H9 (cell line): ENCODE measurements around the gene KRTAP5-7. TPM values are rescaled to one million over a fixed set of nuclear protein-coding genes. Genes with fewer than 3 reads are reported as not detected.

Experiments
- DNase-seq: peaks from one replicate; pipeline ENCODE4 v3.0.0-alpha.2; 2017
- H2AFZ ChIP-seq: one replicate; pipeline ENCODE4 v1.6.1; 2013; ENCODE audit warnings: mild to moderate bottlenecking, low read length, control low read depth, moderate library complexity
- H2AK5ac ChIP-seq: 2 replicates; pipeline ENCODE4 v1.6.1; 2013; ENCODE audit warnings: low read length, control low read depth, mixed read lengths; ENCODE audit not compliant: insufficient read length
- H2BK120ac ChIP-seq: one replicate; pipeline ENCODE4 v1.6.1; 2013; ENCODE audit warnings: low read depth, mild to moderate bottlenecking, low read length, control low read depth, inconsistent platforms; ENCODE audit not compliant: poor library complexity, severe bottlenecking
- H2BK12ac ChIP-seq: 2 replicates; pipeline ENCODE4 v1.6.1; 2013; ENCODE audit warnings: low read length, control low read depth, mixed read lengths, low read depth; ENCODE audit not compliant: insufficient read length
- H2BK15ac ChIP-seq: 2 replicates; pipeline ENCODE4 v1.6.1; 2013; ENCODE audit warnings: low read depth, low read length, control low read depth
- H2BK20ac ChIP-seq: one replicate; pipeline ENCODE4 v1.6.1; 2013; ENCODE audit warnings: low read depth, mild to moderate bottlenecking, low read length, control low read depth, inconsistent platforms; ENCODE audit not compliant: poor library complexity, severe bottlenecking
- H2BK5ac ChIP-seq: 2 replicates; pipeline ENCODE4 v1.6.1; 2013; ENCODE audit warnings: low read length, control low read depth, mixed read lengths; ENCODE audit not compliant: insufficient read length
- H3K14ac ChIP-seq: 2 replicates; pipeline ENCODE4 v1.6.1; 2013; ENCODE audit warnings: low read length, control low read depth; ENCODE audit not compliant: insufficient read depth
- H3K18ac ChIP-seq: 2 replicates; pipeline ENCODE4 v1.6.1; 2013; ENCODE audit warnings: low read depth, mild to moderate bottlenecking, mixed read lengths, low read length, control low read depth; ENCODE audit not compliant: insufficient read length
- H3K23ac ChIP-seq: 2 replicates; pipeline ENCODE4 v1.6.1; 2013; ENCODE audit warnings: low read length, control low read depth, mixed read lengths, low read depth; ENCODE audit not compliant: insufficient read length
- H3K23me2 ChIP-seq: 2 replicates; pipeline ENCODE4 v1.6.1; 2013; ENCODE audit warnings: low read depth, mild to moderate bottlenecking, mixed read lengths, low read length, control low read depth; ENCODE audit not compliant: insufficient read length, poor library complexity, severe bottlenecking
- H3K27ac ChIP-seq: 2 replicates; pipeline ENCODE4 v1.5.1; 2013; ENCODE audit warnings: low read length, control low read depth, mixed read lengths, low read depth; ENCODE audit not compliant: insufficient read length
- H3K27me3 ChIP-seq: 2 replicates; pipeline ENCODE4 v1.6.1; 2013; ENCODE audit warnings: low read length, control low read depth, inconsistent platforms; ENCODE audit not compliant: insufficient read depth
- H3K4ac ChIP-seq: 2 replicates; pipeline ENCODE4 v1.6.1; 2013; ENCODE audit warnings: low read depth, mild to moderate bottlenecking, control low read depth, inconsistent platforms, low read length, moderate library complexity
- H3K4me1 ChIP-seq: 2 replicates; pipeline ENCODE4 v1.6.1; 2013; ENCODE audit warnings: low read length, control low read depth, inconsistent platforms; ENCODE audit not compliant: insufficient read depth
- H3K4me2 ChIP-seq: 2 replicates; pipeline ENCODE4 v1.6.1; 2013; ENCODE audit warnings: low read length, control low read depth, mixed read lengths; ENCODE audit not compliant: insufficient read length, insufficient read depth
- H3K56ac ChIP-seq: 2 replicates; pipeline ENCODE4 v1.6.1; 2013; ENCODE audit warnings: low read depth, mild to moderate bottlenecking, mixed read lengths, low read length, control low read depth; ENCODE audit not compliant: insufficient read length
- H3K79me1 ChIP-seq: 2 replicates; pipeline ENCODE4 v1.6.1; 2013; ENCODE audit warnings: low read depth, mild to moderate bottlenecking, moderate library complexity, low read length, control low read depth, inconsistent platforms; ENCODE audit not compliant: insufficient read depth, poor library complexity, severe bottlenecking
- H3K79me2 ChIP-seq: 2 replicates; pipeline ENCODE4 v1.6.1; 2013; ENCODE audit warnings: low read length, control low read depth, inconsistent platforms; ENCODE audit not compliant: insufficient read depth
- H3K9ac ChIP-seq: 2 replicates; pipeline ENCODE4 v1.6.1; 2013; ENCODE audit warnings: low read length, control low read depth, mixed read lengths; ENCODE audit not compliant: insufficient read length; ENCODE audit errors: extremely low read depth
- H3K9me3 ChIP-seq: one replicate; pipeline ENCODE4 v1.6.1; 2013; ENCODE audit warnings: low read depth, low read length, inconsistent platforms; ENCODE audit not compliant: control insufficient read depth
- H3T11ph ChIP-seq: one replicate; pipeline ENCODE4 v1.6.1; 2013; ENCODE audit warnings: mild to moderate bottlenecking, low read length, control low read depth, inconsistent platforms
- H4K20me1 ChIP-seq: one replicate; pipeline ENCODE4 v1.6.1; 2013; ENCODE audit not compliant: control insufficient read depth, insufficient read length, insufficient read depth
- H4K5ac ChIP-seq: 2 replicates; pipeline ENCODE4 v1.6.1; 2013; ENCODE audit warnings: low read depth, mild to moderate bottlenecking, mixed read lengths, low read length, control low read depth; ENCODE audit not compliant: insufficient read length
- H4K8ac ChIP-seq: replicated peaks from 2 replicates; pipeline ENCODE4 v1.6.1; 2013; ENCODE audit warnings: low read length, control low read depth, mixed read lengths, low read depth; ENCODE audit not compliant: insufficient read length
- H4K91ac ChIP-seq: 2 replicates; pipeline ENCODE4 v1.6.1; 2013; ENCODE audit warnings: low read depth, mild to moderate bottlenecking, moderate library complexity, mixed read lengths, low read length, control low read depth; ENCODE audit not compliant: insufficient read length
- H3K27ac Mint-ChIP-seq, 3 experiments: 2 replicates in 2 of 3; 3 replicates in 1 of 3; pipeline ENCODE4 v1.8.0; 2020 to 2021; ENCODE audit warnings: mixed read lengths in 3 of 3, mild to moderate bottlenecking in 1 of 3, moderate library complexity in 1 of 3
- H3K27me3 Mint-ChIP-seq: 2 replicates; pipeline ENCODE4 v1.8.0; 2021; ENCODE audit warnings: low read depth, mild to moderate bottlenecking, moderate library complexity, mixed read lengths
- H3K36me3 Mint-ChIP-seq, 3 experiments: 2 replicates in 2 of 3; 3 replicates in 1 of 3; pipeline ENCODE4 v1.8.0; 2020 to 2021; ENCODE audit warnings: low read depth in 3 of 3, mixed read lengths in 3 of 3; ENCODE audit not compliant: insufficient read depth in 1 of 3
- H3K4me1 Mint-ChIP-seq, 2 experiments: 2 replicates each; pipeline ENCODE4 v1.8.0; 2020; ENCODE audit warnings: mixed read lengths in 2 of 2
- H3K4me3 Mint-ChIP-seq, 2 experiments: 2 replicates in 1 of 2; 3 replicates in 1 of 2; pipeline ENCODE4 v1.8.0; 2020 to 2021; ENCODE audit warnings: mild to moderate bottlenecking in 2 of 2, mixed read lengths in 2 of 2, moderate library complexity in 1 of 2
- H3K9me3 Mint-ChIP-seq, 2 experiments: 2 replicates in 1 of 2; 3 replicates in 1 of 2; pipeline ENCODE4 v1.8.0; 2020; ENCODE audit warnings: mild to moderate bottlenecking in 2 of 2, mixed read lengths in 2 of 2, moderate library complexity in 1 of 2
- WGBS: extraction: QIAGEN DNeasy Blood & Tissue Kit; methylation state at CpG from one replicate; pipeline ENCODE4 v1.1.7; 2013; ENCODE audit warnings: missing lambda C conversion rate, low lambda C conversion rate, mixed read lengths; ENCODE audit not compliant: insufficient read length; ENCODE audit errors: extremely low coverage; 5-methylcytosine and 5-hydroxymethylcytosine counted together
- total RNA-seq: library from RNA; stranded (reverse); gene quantifications from 2 replicates; pipeline ENCODE4 v1.2.1, GENCODE V29; 2021
- TF ChIP-seq, protein P1 (sequence below): fragments of 200-600 bp; sonication (generic); conservative IDR thresholded peaks from 3 replicates; pipeline ENCODE4 v1.8.0; 2021; ENCODE audit warnings: antibody characterized with exemption, mild to moderate bottlenecking

KRTAP5-7 gene
- total RNA-seq, 1 experiment from 2014 or later: not detected

- H4K5ac ChIP-seq: no peak overlapping the region
- H2AFZ ChIP-seq: no peak overlapping the region
- H3K4me1 ChIP-seq: no peaks in the 10 kb centered on the region
- H3K27ac ChIP-seq: no peak overlapping the region
- Mint-ChIP-seq H3K36me3 (peaks cover 32 to 81% (median 59%) of the 10 kb centered on the region in 3 experiments; a peak in 6 of 7 replicates), H3K27ac (no peak overlapping the region), H3K9me3 (no peaks in the 10 kb centered on the region), H3K4me1 (peaks cover 8 to 9% of the 10 kb centered on the region in 2 experiments), H3K27me3 (no peaks in the 10 kb centered on the region; the same call in 1 of the 2 replicates), H3K4me3 (no peak overlapping the region)
- H3K79me1 ChIP-seq: no peaks in the 10 kb centered on the region
- no peak overlapping the region for H2BK20ac ChIP-seq
- no peak overlapping the region for H3K9ac ChIP-seq
- H3K23ac ChIP-seq: no peak overlapping the region
- H2BK15ac ChIP-seq: no peak overlapping the region
- H3K18ac ChIP-seq: no peak overlapping the region
- H3K4me2 ChIP-seq: no peak overlapping the region
- H3K23me2 ChIP-seq: no peaks in the 10 kb centered on the region
- H4K91ac ChIP-seq: no peak overlapping the region
- no peak for DNase-seq
- H3K56ac ChIP-seq: no peak overlapping the region
- TF ChIP-seq, protein P1, sequence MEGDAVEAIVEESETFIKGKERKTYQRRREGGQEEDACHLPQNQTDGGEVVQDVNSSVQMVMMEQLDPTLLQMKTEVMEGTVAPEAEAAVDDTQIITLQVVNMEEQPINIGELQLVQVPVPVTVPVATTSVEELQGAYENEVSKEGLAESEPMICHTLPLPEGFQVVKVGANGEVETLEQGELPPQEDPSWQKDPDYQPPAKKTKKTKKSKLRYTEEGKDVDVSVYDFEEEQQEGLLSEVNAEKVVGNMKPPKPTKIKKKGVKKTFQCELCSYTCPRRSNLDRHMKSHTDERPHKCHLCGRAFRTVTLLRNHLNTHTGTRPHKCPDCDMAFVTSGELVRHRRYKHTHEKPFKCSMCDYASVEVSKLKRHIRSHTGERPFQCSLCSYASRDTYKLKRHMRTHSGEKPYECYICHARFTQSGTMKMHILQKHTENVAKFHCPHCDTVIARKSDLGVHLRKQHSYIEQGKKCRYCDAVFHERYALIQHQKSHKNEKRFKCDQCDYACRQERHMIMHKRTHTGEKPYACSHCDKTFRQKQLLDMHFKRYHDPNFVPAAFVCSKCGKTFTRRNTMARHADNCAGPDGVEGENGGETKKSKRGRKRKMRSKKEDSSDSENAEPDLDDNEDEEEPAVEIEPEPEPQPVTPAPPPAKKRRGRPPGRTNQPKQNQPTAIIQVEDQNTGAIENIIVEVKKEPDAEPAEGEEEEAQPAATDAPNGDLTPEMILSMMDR: no peak
- H3K27me3 ChIP-seq: no peaks in the 10 kb centered on the region
- no CpG with 5 or more reads among the region's 18 CpGs for WGBS
- H3T11ph ChIP-seq: no peak overlapping the region
- H3K9me3 ChIP-seq: no peaks in the 10 kb centered on the region
- H2BK12ac ChIP-seq: no peak overlapping the region
- no peak overlapping the region for H3K14ac ChIP-seq
- H4K8ac ChIP-seq: no peak overlapping the region
- no peaks in the 10 kb centered on the region for H3K79me2 ChIP-seq
- no peak overlapping the region for H2BK5ac ChIP-seq
- H2BK120ac ChIP-seq: no peak overlapping the region
- H4K20me1 ChIP-seq: no peaks in the 10 kb centered on the region
- no peak overlapping the region for H2AK5ac ChIP-seq
- no peak overlapping the region for H3K4ac ChIP-seq
These were observed 44.9 kb upstream of the KRTAP5-7 start for GRCh38 chr11:71482216-71482615.
